Measurements from ENCODE around the gene RFPL1. TPM values are rescaled to one million over a fixed set of nuclear protein-coding genes. Genes with fewer than 3 reads are reported as not detected.

Gene RFPL1
- not detected in 2 replicates for total RNA-seq

DNA sequence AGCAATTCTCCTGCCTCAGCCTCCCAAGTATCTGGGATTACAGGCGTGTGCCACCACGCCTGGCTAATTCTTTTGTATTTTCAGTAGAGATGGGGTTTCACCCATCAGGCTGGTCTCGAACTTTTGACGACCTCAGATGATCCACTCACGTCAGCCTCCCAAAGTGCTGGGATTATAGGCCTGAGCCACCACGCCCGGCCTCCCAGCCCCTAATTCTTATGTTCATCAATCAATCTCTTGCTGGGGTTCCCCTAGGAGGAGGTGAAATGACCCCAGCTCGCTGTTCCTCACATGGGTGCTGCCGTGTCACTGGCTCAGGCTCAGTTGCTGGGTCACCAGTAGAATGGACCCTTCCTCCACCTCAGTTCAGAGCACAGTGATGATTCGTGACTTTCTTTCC is at the start of gene RFPL1:
Gene RFPL1 (plus strand): TSS at position 301 of the 400 bp plus-strand sequence.

DNA sequence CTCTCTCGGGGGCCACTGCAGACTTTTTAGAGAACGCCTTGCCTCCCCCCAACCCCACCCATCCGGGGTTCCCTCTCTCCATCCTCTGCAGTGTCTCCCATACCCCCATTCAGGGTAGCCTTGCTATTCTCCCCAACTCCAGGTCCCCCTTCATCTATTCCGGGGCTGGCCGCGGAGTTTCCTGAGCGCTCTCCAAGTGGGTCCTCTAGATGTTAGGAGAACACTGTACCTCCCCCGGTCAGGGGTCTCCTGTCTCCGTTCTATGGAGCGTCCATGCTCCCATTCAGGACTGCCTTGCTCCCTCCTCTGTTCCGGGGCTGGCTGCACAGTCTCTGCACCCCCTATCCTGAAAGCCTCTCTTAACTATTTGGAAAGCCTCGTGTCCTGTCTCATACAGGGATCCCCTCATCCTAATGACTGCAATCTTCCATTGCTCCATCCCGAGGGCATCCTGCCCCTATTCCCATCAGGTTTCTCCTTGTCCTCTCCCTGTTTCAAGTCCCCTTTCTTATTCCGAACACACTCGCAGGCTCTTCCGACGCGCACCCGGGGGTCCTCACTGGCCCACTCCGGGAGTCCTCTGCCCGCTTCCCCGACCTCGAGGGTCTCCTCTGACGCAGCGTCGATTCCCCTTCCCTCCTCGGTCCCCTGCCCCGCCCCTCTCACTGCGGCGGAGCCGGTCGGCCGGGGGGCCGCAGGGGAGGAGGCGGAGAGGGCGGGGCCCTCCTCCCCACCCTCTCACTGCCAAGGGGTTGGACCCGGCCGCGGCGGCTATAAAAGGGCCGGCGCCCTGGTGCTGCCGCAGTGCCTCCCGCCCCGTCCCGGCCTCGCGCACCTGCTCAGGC is 41.3 kb downstream of the RFPL1 start, which contains the start of gene NEFH:
Gene NEFH (plus strand): TSS at position 802 of the 845 bp plus-strand sequence. CDS start 45 bp downstream, outside the sequence.

Small RNA genes lying within 50 kb of the gene (small RNA-seq; reads per million reads assigned to genes)
- not detected for gene AC000041.1

Other genes starting within 250 kb of the RFPL1 start
- 0.76 and 0.78 TPM in 2 replicates for gene EMID1, start 232.7 kb upstream of the RFPL1 start, total RNA-seq
- gene RHBDD3, start 170.6 kb upstream of the RFPL1 start, total RNA-seq, result 22.8 and 26.7 TPM in 2 replicates
- 157 and 184 TPM in 2 replicates for gene EWSR1, start 170.3 kb upstream of the RFPL1 start, total RNA-seq
- gene GAS2L1, start 131.9 kb upstream of the RFPL1 start, total RNA-seq, result 8.0 and 9.2 TPM in 2 replicates
- not detected in 2 replicates for gene RASL10A, start 122.9 kb upstream of the RFPL1 start, total RNA-seq
- gene AP1B1, start 50.0 kb upstream of the RFPL1 start, total RNA-seq, result 44.9 and 46.0 TPM in 2 replicates
- gene NEFH, start 41.6 kb downstream of the RFPL1 start, total RNA-seq, result 0.22 and 0.39 TPM in 2 replicates
- 44.0 and 53.4 TPM in 2 replicates for gene THOC5, start 115.2 kb downstream of the RFPL1 start, total RNA-seq
- gene NIPSNAP1, start 142.5 kb downstream of the RFPL1 start, total RNA-seq, result 41.4 and 42.5 TPM in 2 replicates
- 120 TPM in 2 replicates for gene NF2, start 165.1 kb downstream of the RFPL1 start, total RNA-seq

All from articular chondrocyte of knee joint (primary cell).